ENCODE measurements around the gene CALML3. TPM values are rescaled to one million over a fixed set of nuclear protein-coding genes. Genes with fewer than 3 reads are reported as not detected.

Gene CALML3
- total and polyA plus RNA-seq, 10 of the 15 experiments (the other 5 are each of a cell fraction or from before 2014, with no cell fraction given) = not detected

GRCh38 chr10:5498791-5499492 is 25.8 kb upstream of the CALML3 start:
- no peaks in the 10 kb centered on the region for H3K9me3 ChIP-seq (replicated peaks; ENCODE audit: control insufficient read depth, insufficient read depth, low read length)
- BruUV-seq (replicated peaks) = no TSS peak
- no peaks in the 10 kb centered on the region for H3K36me3 ChIP-seq (ENCODE audit: control insufficient read depth in 2 of 2, insufficient read depth in 2 of 2, low read length in 1 of 2)
- H2AFZ ChIP-seq (ENCODE audit: control insufficient read depth, low read depth, low read length) = no peak overlapping the region
- TF ChIP-seq MYB (IDR thresholded peaks at IDR 0.05; ENCODE audit: borderline replicate concordance, low read depth, low read length) (no peak), NFYA (IDR thresholded peaks at IDR 0.05; ENCODE audit: borderline replicate concordance, low read depth, low read length) (no peak), ZBED1 (IDR thresholded peaks at IDR 0.05; ENCODE audit: borderline replicate concordance) (no peak), REST (IDR thresholded peaks at IDR 0.05; ENCODE audit: low read depth, low read length) (no peak), FOXK2 (IDR thresholded peaks at IDR 0.05) (no peak), ESRRA (IDR thresholded peaks at IDR 0.05; ENCODE audit: low read length) (no peak), IKZF2 (IDR thresholded peaks at IDR 0.05) (no peak), NBN (IDR thresholded peaks at IDR 0.05) (no peak), PAX5 (IDR thresholded peaks at IDR 0.05; ENCODE audit: borderline replicate concordance, low read depth, low read length) (no peak), ZSCAN29 (IDR thresholded peaks at IDR 0.05) (no peak), POLR2AphosphoS2 (IDR thresholded peaks at IDR 0.05; ENCODE audit: low read depth, low read length) (no peak), CHD2 (IDR thresholded peaks at IDR 0.05; ENCODE audit: borderline replicate concordance, low read depth, low read length) (no peak), SREBF1 (IDR thresholded peaks at IDR 0.05; ENCODE audit: low read length) (no peak), RUNX3 (IDR thresholded peaks at IDR 0.05; ENCODE audit: low read length) (no peak), MYC (IDR thresholded peaks at IDR 0.05; ENCODE audit: insufficient read depth, insufficient read length, insufficient replicate concordance, low read length, severe bottlenecking) (no peak), RB1 (IDR thresholded peaks at IDR 0.05; ENCODE audit: borderline replicate concordance) (no peak)
- H4K20me1 ChIP-seq (ENCODE audit: control insufficient read depth, insufficient read depth) = no peaks in the 10 kb centered on the region
- no peak overlapping the region for H3K27ac ChIP-seq (ENCODE audit: control insufficient read depth, insufficient read depth)
- WGBS (ENCODE audit: insufficient coverage, insufficient replicate concordance, low lambda C conversion rate, missing lambda C conversion rate) = 66% methylated on average over 58 of the region's 61 CpGs
- H3K79me2 ChIP-seq (ENCODE audit: control insufficient read depth, insufficient read depth, low read length) = no peaks in the 10 kb centered on the region
- SMC1A ChIA-PET (ENCODE audit: uncharacterized antibody, unreplicated experiment) = no interaction called here
- in situ Hi-C loops (cut with MboI) (no loop called here), intact Hi-C loops (cut with micrococcal nuclease; ENCODE audit: unreplicated experiment) (no loop called here)
- no peaks in the 10 kb centered on the region for H3K4me1 ChIP-seq (ENCODE audit: control insufficient read depth, insufficient read depth, low read length)
- ATAC-seq = no peak
- peaks cover 0 to 2% of the 10 kb centered on the region in 2 experiments; a peak in 2 of 4 replicates for H3K27me3 ChIP-seq (replicated peaks in 1 of 2; ENCODE audit: control insufficient read depth in 2 of 2, insufficient read depth in 2 of 2, low read length in 1 of 2)
- no peak for FAIRE-seq
- no peak overlapping the region for H3K4me2 ChIP-seq (ENCODE audit: control insufficient read depth, insufficient read depth)
- CTCF ChIA-PET = no interaction called here
- POLR2A ChIA-PET = no interaction called here
- DNase-seq (ENCODE audit: low read depth, low spot score) = no peak
- H3K4me3 ChIP-seq = no peak overlapping the region
- no peak overlapping the region for H3K9ac ChIP-seq (ENCODE audit: control insufficient read depth, insufficient read depth, low read length)
- RAD21 ChIA-PET (ENCODE audit: unreplicated experiment) = interaction anchor here (1.1 kb wide), 2 partner anchors 72 to 124 kb away, joined by 3 read pairs; no protein-coding TSS in a partner anchor

Measured in GM12878 (cell line).